IPS-18a (cell line): ENCODE results near the gene PRRC2B.
"Not testable (repeated sequence)": the region's sequence is repeated elsewhere in the genome, so short reads cannot be mapped to it uniquely, and the experiment has no call there.

Experiments
- H3K27ac ChIP-seq: one replicate; pipeline ENCODE4 v1.5.1; 2013; ENCODE audit warnings: low read length
- H3K27me3 ChIP-seq: one replicate; pipeline ENCODE4 v1.6.1; 2013; ENCODE audit warnings: mild to moderate bottlenecking, low read length; ENCODE audit not compliant: control insufficient read depth, insufficient read depth
- H3K36me3 ChIP-seq: one replicate; pipeline ENCODE4 v1.6.1; 2013; ENCODE audit warnings: low read depth, low read length; ENCODE audit not compliant: control insufficient read depth
- H3K4me1 ChIP-seq: one replicate; pipeline ENCODE4 v1.6.1; 2013; ENCODE audit warnings: low read depth, low read length; ENCODE audit not compliant: control insufficient read depth
- H3K4me3 ChIP-seq: one replicate; pipeline ENCODE4 v1.5.1; 2013; ENCODE audit warnings: low read length
- H3K9ac ChIP-seq: one replicate; pipeline ENCODE4 v1.6.1; 2013; ENCODE audit warnings: mild to moderate bottlenecking, low read length, moderate library complexity
- H3K9me3 ChIP-seq: one replicate; pipeline ENCODE4 v1.6.1; 2013; ENCODE audit warnings: low read depth, low read length; ENCODE audit not compliant: control insufficient read depth

Gene PRRC2B

DNA sequence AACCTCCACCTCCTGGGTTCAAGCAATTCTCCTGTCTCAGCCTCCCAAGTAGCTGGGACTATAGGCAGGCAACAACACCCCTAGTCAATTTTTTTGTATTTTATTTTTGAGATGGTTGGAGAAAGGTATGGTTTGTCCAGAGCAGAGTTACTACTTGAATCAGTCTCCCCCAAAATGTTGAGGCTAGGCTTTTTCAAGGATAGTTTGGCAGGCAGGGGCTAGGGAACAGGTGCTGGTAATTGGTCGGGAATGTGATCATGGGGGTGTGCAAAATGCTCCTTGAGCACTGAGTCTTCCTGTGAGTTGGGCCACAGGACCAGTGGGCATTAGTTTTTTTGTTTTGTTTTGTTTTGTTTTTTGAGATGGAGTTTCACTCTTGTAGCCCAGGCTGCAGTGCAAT is 28.3 kb upstream of the PRRC2B start:
- Histone ChIP-seq H3K4me3 (no peak overlapping the region), H3K4me1 (peaks cover 2% of the 10 kb centered on the region), H3K36me3 (no peaks in the 10 kb centered on the region), H3K27me3 (no peaks in the 10 kb centered on the region), H3K9ac (no peak overlapping the region), H3K9me3 (no peaks in the 10 kb centered on the region), H3K27ac (no peak overlapping the region)

GRCh38 chr9:131366761-131367401 is 27.0 kb upstream of the PRRC2B start:
- Histone ChIP-seq H3K27ac (no peak overlapping the region), H3K4me3 (no peak overlapping the region), H3K27me3 (no peaks in the 10 kb centered on the region), H3K9me3 (no peaks in the 10 kb centered on the region), H3K4me1 (peaks cover 2% of the 10 kb centered on the region), H3K9ac (no peak overlapping the region), H3K36me3 (no peaks in the 10 kb centered on the region)

DNA sequence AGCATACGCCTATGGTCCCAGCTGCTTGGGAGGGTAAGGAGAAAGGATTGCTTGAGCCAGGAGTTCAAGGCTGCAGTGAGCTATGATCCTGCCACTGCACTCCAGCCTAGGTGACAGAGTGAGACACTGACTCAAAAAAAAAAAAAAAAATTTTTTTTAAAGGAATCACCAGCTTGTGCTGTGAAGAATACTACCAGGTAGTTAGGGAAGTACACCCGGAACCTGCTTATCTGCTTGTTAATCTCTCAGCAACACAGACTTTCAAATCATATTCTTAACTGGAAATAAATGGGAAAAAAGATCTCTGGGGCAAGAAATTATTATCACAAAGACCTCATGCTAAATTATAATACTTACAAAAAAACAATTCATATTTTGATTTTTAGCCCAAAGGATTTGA is 26.4 kb upstream of the PRRC2B start:
- H3K27ac ChIP-seq, result no peak overlapping the region
- no peaks in the 10 kb centered on the region for H3K9me3 ChIP-seq
- H3K36me3 ChIP-seq, result no peaks in the 10 kb centered on the region
- no peak overlapping the region for H3K4me3 ChIP-seq
- H3K9ac ChIP-seq, result no peak overlapping the region
- H3K4me1 ChIP-seq, result peaks cover 2% of the 10 kb centered on the region
- no peaks in the 10 kb centered on the region for H3K27me3 ChIP-seq

- H3K27ac ChIP-seq, result no peak overlapping the region
- no peaks in the 10 kb centered on the region for H3K36me3 ChIP-seq
- no peaks in the 10 kb centered on the region for H3K9me3 ChIP-seq
- no peak overlapping the region for H3K9ac ChIP-seq
- H3K4me1 ChIP-seq, result peaks cover 5% of the 10 kb centered on the region
- no peak overlapping the region for H3K4me3 ChIP-seq
- no peaks in the 10 kb centered on the region for H3K27me3 ChIP-seq
Observed at GRCh38 chr9:131370638-131371037, 23.2 kb upstream of the PRRC2B start.

- H3K4me3 ChIP-seq, result peak overlapping the region; percentile 76
- not testable (repeated sequence) for H3K36me3 ChIP-seq, H3K9me3 ChIP-seq, H3K27ac ChIP-seq, H3K27me3 ChIP-seq, H3K4me1 ChIP-seq
- H3K9ac ChIP-seq, result peak overlapping the region; percentile 61
Observed at GRCh38 chr9:131372599-131372973, 21.3 kb upstream of the PRRC2B start.

DNA sequence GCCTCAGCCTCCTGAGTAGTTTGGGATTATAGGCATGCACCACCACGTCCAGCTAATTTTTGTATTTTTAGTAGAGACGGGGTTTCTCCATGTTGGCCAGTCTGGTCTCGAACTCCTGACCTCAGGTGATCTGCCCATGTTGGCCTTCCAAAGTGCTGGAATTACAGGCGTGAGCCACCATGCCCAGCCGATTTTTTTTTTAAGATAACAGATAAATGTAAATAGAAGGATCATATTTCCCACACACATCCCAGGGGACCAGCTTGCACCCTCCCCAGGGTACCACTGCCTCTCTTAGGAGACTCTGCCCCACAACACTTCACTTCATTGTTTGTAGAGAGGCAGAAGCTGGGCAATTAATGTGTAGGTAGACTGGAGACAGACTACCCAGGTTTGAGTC is 19.2 kb upstream of the PRRC2B start:
- not testable (repeated sequence) for H3K9me3 ChIP-seq, H3K9ac ChIP-seq, H3K36me3 ChIP-seq, H3K27ac ChIP-seq, H3K27me3 ChIP-seq, H3K4me1 ChIP-seq
- H3K4me3 ChIP-seq, result peak overlapping the region; percentile 76

DNA sequence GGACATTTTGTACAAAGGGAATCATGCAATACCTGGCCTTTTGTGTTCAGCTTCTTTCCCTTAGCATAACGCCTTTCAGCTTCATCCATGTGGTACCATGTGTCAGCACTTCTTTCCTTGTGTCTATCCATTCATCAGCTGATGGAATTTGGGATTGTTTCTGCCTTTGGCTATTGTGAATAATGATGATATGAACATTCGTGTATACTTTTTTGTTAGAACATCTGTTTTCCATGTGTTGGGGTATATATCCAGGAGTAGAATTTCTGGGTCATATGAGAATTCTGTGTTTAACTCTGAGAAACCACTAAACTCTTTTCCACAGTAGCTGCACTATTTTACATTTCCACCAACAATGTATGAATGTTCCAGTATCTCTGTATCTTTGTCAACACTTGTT is 14.8 kb upstream of the PRRC2B start:
- H3K27me3 ChIP-seq, result no peaks in the 10 kb centered on the region
- no peaks in the 10 kb centered on the region for H3K9me3 ChIP-seq
- no peak overlapping the region for H3K27ac ChIP-seq
- H3K4me1 ChIP-seq, result peaks cover 14% of the 10 kb centered on the region
- H3K36me3 ChIP-seq, result no peaks in the 10 kb centered on the region
- no peak overlapping the region for H3K9ac ChIP-seq
- no peak overlapping the region for H3K4me3 ChIP-seq

DNA sequence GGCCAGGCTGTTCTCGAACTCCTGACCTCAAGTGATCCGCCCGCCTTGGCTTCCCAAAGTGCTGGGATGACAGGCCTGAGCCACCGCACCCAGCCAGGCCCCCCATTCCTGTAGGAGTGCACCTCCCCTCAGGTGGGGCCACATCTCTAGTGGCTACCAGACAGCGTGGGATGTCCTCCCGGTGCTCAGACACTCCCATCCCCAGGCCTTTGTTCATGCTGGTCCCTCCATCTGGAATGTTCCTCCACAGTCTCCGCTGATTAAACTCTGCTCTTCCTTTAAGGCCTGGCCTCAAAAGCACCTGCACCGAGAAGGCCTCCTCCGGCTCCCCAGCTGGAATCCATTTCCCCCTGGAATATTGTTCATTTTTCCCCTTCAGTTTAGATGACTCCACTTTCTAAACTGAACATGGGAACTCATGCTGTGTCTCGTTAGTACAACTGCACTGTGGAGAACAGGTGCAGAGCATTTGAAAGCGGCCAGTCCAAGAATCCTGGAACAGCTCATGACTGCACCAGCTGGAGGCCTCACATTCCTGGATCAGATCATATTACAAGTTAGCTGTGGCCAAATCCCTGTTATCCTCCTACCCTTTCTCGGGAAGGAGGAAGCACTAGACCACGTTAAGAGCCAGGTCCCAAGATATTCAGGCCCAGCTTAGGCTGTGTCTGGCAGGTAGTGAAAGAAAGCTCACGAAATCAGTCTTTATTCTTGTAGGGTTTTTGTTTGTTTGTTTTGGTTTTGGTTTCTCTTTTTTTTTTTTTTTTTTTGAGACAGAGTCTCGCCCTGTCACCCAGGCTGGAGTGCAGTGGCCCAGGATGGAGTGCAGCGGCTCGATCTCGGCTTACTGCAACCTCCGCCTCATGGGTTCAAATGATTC is 10.8 kb upstream of the PRRC2B start:
- no peak overlapping the region for H3K9ac ChIP-seq
- peaks cover 14% of the 10 kb centered on the region for H3K4me1 ChIP-seq
- H3K27me3 ChIP-seq, result no peaks in the 10 kb centered on the region
- no peaks in the 10 kb centered on the region for H3K36me3 ChIP-seq
- H3K27ac ChIP-seq, result no peak overlapping the region
- peak overlapping the region; percentile 4 for H3K4me3 ChIP-seq
- H3K9me3 ChIP-seq, result no peaks in the 10 kb centered on the region

GRCh38 chr9:131385296-131385695 is 8.6 kb upstream of the PRRC2B start:
- Histone ChIP-seq H3K4me3 (no peak overlapping the region), H3K36me3 (no peaks in the 10 kb centered on the region), H3K9me3 (no peaks in the 10 kb centered on the region), H3K4me1 (peaks cover 14% of the 10 kb centered on the region), H3K9ac (no peak overlapping the region), H3K27me3 (no peaks in the 10 kb centered on the region), H3K27ac (no peak overlapping the region)

DNA sequence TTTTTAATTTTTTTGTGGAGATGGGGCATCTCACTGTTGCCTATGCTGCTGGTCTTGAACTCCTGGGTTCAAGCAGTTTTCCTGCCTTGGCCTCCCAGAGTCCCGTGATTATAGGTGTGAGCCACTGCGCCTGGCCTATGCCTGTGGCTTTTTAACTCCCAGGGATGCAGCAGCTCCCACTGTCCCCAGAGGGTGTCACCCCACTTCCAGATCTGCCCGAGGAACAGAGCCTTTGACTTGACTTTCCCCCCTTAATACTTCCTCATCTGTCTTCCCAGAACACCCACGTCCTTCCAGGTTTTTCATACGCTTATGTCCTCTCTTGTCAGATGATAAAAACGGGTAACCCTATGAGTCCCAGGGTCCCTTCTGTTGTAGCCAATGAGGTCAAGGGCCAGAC is 7.6 kb upstream of the PRRC2B start:
- H3K4me1 ChIP-seq, result peaks cover 14% of the 10 kb centered on the region

GRCh38 chr9:131387394-131387793 is 6.5 kb upstream of the PRRC2B start:
- H3K27ac ChIP-seq, result no peak overlapping the region
- H3K4me3 ChIP-seq, result no peak overlapping the region
- H3K36me3 ChIP-seq, result no peaks in the 10 kb centered on the region
- H3K9me3 ChIP-seq, result no peaks in the 10 kb centered on the region
- H3K27me3 ChIP-seq, result no peaks in the 10 kb centered on the region
- H3K4me1 ChIP-seq, result peaks cover 10% of the 10 kb centered on the region
- no peak overlapping the region for H3K9ac ChIP-seq

More for the DNA sequence above, 7.6 kb upstream of the PRRC2B start:
- Histone ChIP-seq H3K9me3 (no peaks in the 10 kb centered on the region), H3K9ac (no peak overlapping the region), H3K4me3 (no peak overlapping the region), H3K27me3 (no peaks in the 10 kb centered on the region), H3K27ac (no peak overlapping the region), H3K36me3 (no peaks in the 10 kb centered on the region)

GRCh38 chr9:131391020-131391419 is 2.9 kb upstream of the PRRC2B start:
- H3K27ac ChIP-seq, result no peak overlapping the region
- peaks cover 11% of the 10 kb centered on the region for H3K4me1 ChIP-seq
- H3K36me3 ChIP-seq, result no peaks in the 10 kb centered on the region
- no peaks in the 10 kb centered on the region for H3K9me3 ChIP-seq
- no peaks in the 10 kb centered on the region for H3K27me3 ChIP-seq
- H3K9ac ChIP-seq, result no peak overlapping the region
- no peak overlapping the region for H3K4me3 ChIP-seq
